GM12878 (cell line): ENCODE results near the gene CCNL2. TPM values are rescaled to one million over a fixed set of nuclear protein-coding genes. Genes with fewer than 3 reads are reported as not detected.

Experiments used
- ATAC-seq: fragments of 200-7000 bp; cut with Tn5 transposase; 3 replicates; pipeline ENCODE4 v1.9.1; 2020; ENCODE audit warnings: mild to moderate bottlenecking, moderate library complexity
- BruUV-seq: library from RNA; stranded (reverse); fragments of 400-500 nt; replicated peaks from 2 replicates; lab custom pipeline; 2021; lab: Mats Ljungman, UMichigan
- CTCF ChIA-PET: fragments of 300-600 bp; sonication (Branson Sonifier 250); formaldehyde crosslinking; extraction: SDS; loops from one replicate; lab custom pipeline; 2021; ENCODE audit warnings: inconsistent platforms; lab: Yijun Ruan, JAX
- POLR2A ChIA-PET: fragments of 350-600 bp; formaldehyde crosslinking; extraction: SDS; loops from one replicate; lab custom pipeline; 2021; ENCODE audit warnings: inconsistent platforms; lab: Charles Lee
- RAD21 ChIA-PET: fragments of 300-600 bp; sonication (Branson Sonifier 250); formaldehyde crosslinking; loops from one replicate; lab custom pipeline; 2023; ENCODE audit warnings: antibody characterized with exemption; ENCODE audit not compliant: unreplicated experiment; lab: Charles Lee
- SMC1A ChIA-PET: fragments of 300-600 bp; sonication (Branson Sonifier 250); formaldehyde crosslinking; loops from one replicate; lab custom pipeline; 2023; ENCODE audit not compliant: unreplicated experiment, uncharacterized antibody; lab: Charles Lee
- DNase-seq: peaks from one replicate; pipeline ENCODE4 v3.0.0-alpha.2; 2011; ENCODE audit warnings: low read depth, low spot score
- FAIRE-seq: peaks from 3 replicates; lab custom pipeline; 2011; peaks lifted over from hg19 to GRCh38; lab: Jason Lieb, UNC
- H2AFZ ChIP-seq: 2 replicates; pipeline ENCODE4 v1.6.0; 2011; ENCODE audit warnings: low read depth, low read length, control low read depth; ENCODE audit not compliant: control insufficient read depth
- H3K27ac ChIP-seq: 2 replicates; pipeline ENCODE4 v1.5.1; 2011; ENCODE audit warnings: control low read depth; ENCODE audit not compliant: control insufficient read depth, insufficient read depth
- H3K27me3 ChIP-seq, 2 experiments: replicated peaks in 1 of 2; 2 replicates each; pipeline versions ENCODE4 v1.6.0 to v1.6.1; 2011; ENCODE audit warnings: low read length in 1 of 2; ENCODE audit not compliant: control insufficient read depth in 2 of 2, insufficient read depth in 2 of 2
- H3K36me3 ChIP-seq, 2 experiments: 2 replicates each; pipeline ENCODE4 v1.5.1; 2011; ENCODE audit warnings: low read length in 1 of 2; ENCODE audit not compliant: control insufficient read depth in 2 of 2, insufficient read depth in 2 of 2
- H3K4me1 ChIP-seq: 2 replicates; pipeline ENCODE4 v1.6.1; 2011; ENCODE audit warnings: mild to moderate bottlenecking, low read length, moderate library complexity, mixed read lengths; ENCODE audit not compliant: control insufficient read depth, insufficient read depth
- H3K4me2 ChIP-seq: 2 replicates; pipeline ENCODE4 v1.6.0; 2011; ENCODE audit warnings: control low read depth; ENCODE audit not compliant: control insufficient read depth, insufficient read depth
- H3K4me3 ChIP-seq: fragments of 200-600 bp; sonication (generic); 2 replicates; pipeline ENCODE4 v1.5.1; 2016
- H3K79me2 ChIP-seq: 2 replicates; pipeline ENCODE4 v1.6.0; 2011; ENCODE audit warnings: low read length; ENCODE audit not compliant: control insufficient read depth, insufficient read depth
- H3K9ac ChIP-seq: 2 replicates; pipeline ENCODE4 v1.8.0; 2011; ENCODE audit warnings: low read length, control low read depth, mixed read lengths; ENCODE audit not compliant: control insufficient read depth, insufficient read depth
- H3K9me3 ChIP-seq: replicated peaks from 3 replicates; pipeline ENCODE4 v1.5.1; 2011; ENCODE audit warnings: mild to moderate bottlenecking, low read length; ENCODE audit not compliant: control insufficient read depth, insufficient read depth
- H4K20me1 ChIP-seq: 2 replicates; pipeline ENCODE4 v1.6.0; 2011; ENCODE audit not compliant: control insufficient read depth, insufficient read depth
- BACH1 ChIP-seq: fragments of 450-650 bp; IDR thresholded peaks from 2 replicates; pipeline ENCODE4 v1.6.1; 2017; ENCODE audit warnings: mild to moderate bottlenecking, borderline replicate concordance
- BCL3 ChIP-seq: IDR thresholded peaks from 2 replicates; pipeline ENCODE4 v1.6.1; 2011; ENCODE audit warnings: borderline replicate concordance, low read depth, mild to moderate bottlenecking, moderate library complexity, low read length; ENCODE audit not compliant: insufficient read depth, poor library complexity, severe bottlenecking
- CEBPZ ChIP-seq: fragments of 150-350 bp; IDR thresholded peaks from 2 replicates; pipeline ENCODE4 v1.6.1; 2016; ENCODE audit warnings: low read depth, low read length
- IRF4 ChIP-seq: IDR thresholded peaks from 2 replicates; pipeline ENCODE4 v1.6.1; 2011; ENCODE audit warnings: low read depth, low read length
- IRF5 ChIP-seq: fragments of 450-650 bp; IDR thresholded peaks from 2 replicates; pipeline ENCODE4 v1.6.1; 2017; ENCODE audit warnings: borderline replicate concordance
- MAX ChIP-seq: IDR thresholded peaks from 2 replicates; pipeline ENCODE4 v1.6.1; 2012; ENCODE audit warnings: low read depth, low read length, improper control_type of control experiment
- MYC ChIP-seq: IDR thresholded peaks from 2 replicates; pipeline ENCODE4 v1.6.1; 2011; ENCODE audit warnings: mild to moderate bottlenecking, low read length, moderate library complexity, inconsistent platforms; ENCODE audit not compliant: insufficient read depth, insufficient replicate concordance, insufficient read length, severe bottlenecking
- NFIC ChIP-seq: IDR thresholded peaks from 2 replicates; pipeline ENCODE4 v1.6.1; 2012; ENCODE audit warnings: low read depth, mild to moderate bottlenecking, inconsistent platforms, low read length, moderate library complexity
- NFXL1 ChIP-seq: fragments of 450-650 bp; IDR thresholded peaks from 2 replicates; pipeline ENCODE4 v1.6.1; 2017; ENCODE audit warnings: antibody characterized with exemption, mild to moderate bottlenecking, borderline replicate concordance
- PAX8 ChIP-seq: fragments of 450-650 bp; IDR thresholded peaks from 2 replicates; pipeline ENCODE4 v1.6.1; 2017; ENCODE audit warnings: mild to moderate bottlenecking, moderate library complexity
- RFX5 ChIP-seq: IDR thresholded peaks from 2 replicates; pipeline ENCODE4 v1.6.1; 2011; ENCODE audit warnings: low read depth, low read length, improper control_type of control experiment
- SIX5 ChIP-seq: IDR thresholded peaks from 2 replicates; pipeline ENCODE4 v1.6.1; 2011; ENCODE audit warnings: mild to moderate bottlenecking, low read depth, low read length, moderate library complexity; ENCODE audit not compliant: severe bottlenecking
- USF1 ChIP-seq: IDR thresholded peaks from 2 replicates; pipeline ENCODE4 v1.6.1; 2011; ENCODE audit warnings: borderline replicate concordance, low read depth, mild to moderate bottlenecking, moderate library complexity, mixed read lengths, low read length; ENCODE audit not compliant: insufficient read depth; ENCODE audit errors: extremely low read length
- WRNIP1 ChIP-seq: IDR thresholded peaks from 2 replicates; pipeline ENCODE4 v1.6.1; 2011; ENCODE audit warnings: low read depth, low read length, improper control_type of control experiment, borderline replicate concordance
- WGBS: methylation state at CpG from one replicate; pipeline ENCODE4 v1.1.6; 2016; ENCODE audit warnings: low lambda C conversion rate; ENCODE audit not compliant: insufficient replicate concordance, insufficient coverage; ENCODE audit errors: missing lambda C conversion rate; 5-methylcytosine and 5-hydroxymethylcytosine counted together
- in situ Hi-C: fragments of 300-500 bp; cut with MboI; formaldehyde crosslinking; loops from 9 replicates; pipeline ENCODE4 v1.14.3; 2018; ENCODE audit warnings: mixed read lengths
- intact Hi-C: fragments of 100-400 bp; cut with micrococcal nuclease; formaldehyde crosslinking; loops from one replicate; pipeline ENCODE4 v1.14.2; 2022; ENCODE audit not compliant: unreplicated experiment
- polyA plus RNA-seq, 11 experiments: library from polyadenylated mRNA; depleted of rRNA in 4 of 11; unstranded in 6 of 11; stranded (reverse) in 5 of 11; fragments of >200 nt; fragmentation: Nextera tagmentation in 4 of 11; fragmentation: Illumina TruSeq in 1 of 11; extraction: Ambion mirVana in 4 of 11; extraction: Trizol in 1 of 11; gene quantifications; 1 replicate in 1 of 11; 2 replicates in 10 of 11; pipeline versions ENCODE4 v1.2.1 to v1.2.3, GENCODE V29; 2011 to 2016; ENCODE audit warnings: inconsistent platforms in 2 of 11, missing spikeins in 2 of 11, low read depth in 1 of 11
- total RNA-seq, 4 experiments: library from RNA; depleted of rRNA in 3 of 4; stranded (reverse); fragments of >200 nt in 3 of 4; fragmentation: Illumina TruSeq in 1 of 4; extraction: Trizol in 1 of 4; gene quantifications; 2 replicates each; pipeline versions ENCODE4 v1.2.1 to v1.2.3, GENCODE V29; 2013 to 2021

CCNL2 gene
- total and polyA plus RNA-seq, 10 of the 15 experiments (the other 5 are each of a cell fraction or from before 2014, with no cell fraction given) = 2.1 to 143 (median 101) TPM

- Histone ChIP-seq H3K27me3 (no peaks in the 10 kb centered on the region), H3K4me2 (peak overlapping the region; percentile 95), H3K79me2 (peaks cover 30% of the 10 kb centered on the region), H3K9ac (peak overlapping the region; percentile 95), H3K9me3 (no peaks in the 10 kb centered on the region), H3K4me3 (peak overlapping the region; percentile 94), H4K20me1 (no peaks in the 10 kb centered on the region), H3K27ac (peak overlapping the region; percentile 86), H3K4me1 (peaks cover 24% of the 10 kb centered on the region), H3K36me3 (peaks cover 0 to 3% of the 10 kb centered on the region in 2 experiments; a peak in 2 of 4 replicates), H2AFZ (no peak overlapping the region)
- ChIA-PET RAD21 (interaction anchor here (1.4 kb wide), 2 partner anchors 25 to 26 kb away, joined by 4 read pairs; partner anchors contain the start of gene CCNL2), POLR2A (interaction anchor here (1.2 to 2.5 kb wide), 2 partner anchors 25 to 131 kb away, joined by 3 to 17 read pairs; partner anchors contain the start of gene CCNL2), SMC1A (interaction anchor here (1.1 to 1.5 kb wide), 2 partner anchors 32 to 64 kb away, joined by 3 to 5 read pairs; no protein-coding TSS in a partner anchor), CTCF (interaction anchor here (1.0 to 2.8 kb wide), 3 partner anchors 26 to 132 kb away, joined by 3 to 15 read pairs (median 4); no protein-coding TSS in a partner anchor)
- 54% methylated on average over 52 of the region's 52 CpGs for WGBS
- DNase-seq (no peak), ATAC-seq (no peak), FAIRE-seq (no peak)
- in situ Hi-C loops (no loop called here), intact Hi-C loops (loop anchor here (2.0 to 10.0 kb wide), 2 partner anchors 65 to 131 kb away; partner anchors contain the start of gene PUSL1)
- TSS peak; percentile 74 for BruUV-seq
- TF ChIP-seq SIX5 (no peak), NFXL1 (no peak), CEBPZ (no peak), RFX5 (no peak), IRF4 (no peak), NFIC (no peak), IRF5 (no peak), WRNIP1 (no peak), USF1 (no peak), MYC (no peak), BACH1 (no peak), BCL3 (no peak), MAX (no peak), PAX8 (no peak)
Observed at GRCh38 chr1:1373815-1374588, 25.1 kb downstream of the CCNL2 start.
